GM06990 (cell line): ENCODE measurements around the gene PIK3CB.

ENCODE experiments used
- DNase-seq: peaks from one replicate; pipeline ENCODE4 v3.0.0-alpha.2; 2011; ENCODE audit not compliant: insufficient read length; ENCODE audit errors: extremely low read depth
- H3K27me3 ChIP-seq: replicated peaks from 2 replicates; pipeline ENCODE4 v1.6.0; 2011; ENCODE audit warnings: low read length; ENCODE audit not compliant: control insufficient read depth, insufficient read depth
- H3K36me3 ChIP-seq: 2 replicates; pipeline ENCODE4 v1.5.1; 2011; ENCODE audit warnings: low read length; ENCODE audit not compliant: control insufficient read depth, insufficient read depth
- H3K4me3 ChIP-seq: replicated peaks from 2 replicates; pipeline ENCODE4 v1.5.1; 2011; ENCODE audit warnings: low read depth, mild to moderate bottlenecking, control low read depth, low read length
- CTCF ChIP-seq: IDR thresholded peaks from 2 replicates; pipeline ENCODE4 v1.5.1; 2011; ENCODE audit warnings: low read length, control low read depth, mild to moderate bottlenecking, inconsistent platforms; ENCODE audit not compliant: insufficient read depth, poor library complexity, severe bottlenecking

PIK3CB gene

GRCh38 chr3:138818185-138818860 is 16.4 kb downstream of the PIK3CB start:
- no peak for TF ChIP-seq CTCF
- H3K36me3 ChIP-seq: no peaks in the 10 kb centered on the region
- H3K4me3 ChIP-seq: no peak overlapping the region
- H3K27me3 ChIP-seq: no peaks in the 10 kb centered on the region
- DNase-seq: no peak

- no peaks in the 10 kb centered on the region for H3K27me3 ChIP-seq
- H3K4me3 ChIP-seq: no peak overlapping the region
- no peaks in the 10 kb centered on the region for H3K36me3 ChIP-seq
- DNase-seq: no peak
- no peak for TF ChIP-seq CTCF
Measured at GRCh38 chr3:138817695-138818094, 17.0 kb downstream of the PIK3CB start.

GRCh38 chr3:138812806-138813205 is 21.9 kb downstream of the PIK3CB start:
- no peak for DNase-seq
- Histone ChIP-seq H3K27me3 (no peaks in the 10 kb centered on the region), H3K4me3 (no peak overlapping the region), H3K36me3 (no peaks in the 10 kb centered on the region)
- no peak for TF ChIP-seq CTCF

- Histone ChIP-seq H3K36me3 (no peaks in the 10 kb centered on the region), H3K4me3 (no peak overlapping the region), H3K27me3 (no peaks in the 10 kb centered on the region)
- no peak for DNase-seq
- no peak for TF ChIP-seq CTCF
Measured at GRCh38 chr3:138809500-138810256, 25.1 kb downstream of the PIK3CB start.

- no peaks in the 10 kb centered on the region for H3K27me3 ChIP-seq
- no peak for TF ChIP-seq CTCF
- no peaks in the 10 kb centered on the region for H3K36me3 ChIP-seq
- no peak for DNase-seq
- no peak overlapping the region for H3K4me3 ChIP-seq
Measured at GRCh38 chr3:138806376-138807080, 28.2 kb downstream of the PIK3CB start.
